ENCODE data around the gene PRKAG1. TPM values are rescaled to one million over a fixed set of nuclear protein-coding genes. Genes with fewer than 3 reads are reported as not detected.

The PRKAG1 gene
- total RNA-seq, 1 experiment from 2014 or later: 41.6 TPM

DNA sequence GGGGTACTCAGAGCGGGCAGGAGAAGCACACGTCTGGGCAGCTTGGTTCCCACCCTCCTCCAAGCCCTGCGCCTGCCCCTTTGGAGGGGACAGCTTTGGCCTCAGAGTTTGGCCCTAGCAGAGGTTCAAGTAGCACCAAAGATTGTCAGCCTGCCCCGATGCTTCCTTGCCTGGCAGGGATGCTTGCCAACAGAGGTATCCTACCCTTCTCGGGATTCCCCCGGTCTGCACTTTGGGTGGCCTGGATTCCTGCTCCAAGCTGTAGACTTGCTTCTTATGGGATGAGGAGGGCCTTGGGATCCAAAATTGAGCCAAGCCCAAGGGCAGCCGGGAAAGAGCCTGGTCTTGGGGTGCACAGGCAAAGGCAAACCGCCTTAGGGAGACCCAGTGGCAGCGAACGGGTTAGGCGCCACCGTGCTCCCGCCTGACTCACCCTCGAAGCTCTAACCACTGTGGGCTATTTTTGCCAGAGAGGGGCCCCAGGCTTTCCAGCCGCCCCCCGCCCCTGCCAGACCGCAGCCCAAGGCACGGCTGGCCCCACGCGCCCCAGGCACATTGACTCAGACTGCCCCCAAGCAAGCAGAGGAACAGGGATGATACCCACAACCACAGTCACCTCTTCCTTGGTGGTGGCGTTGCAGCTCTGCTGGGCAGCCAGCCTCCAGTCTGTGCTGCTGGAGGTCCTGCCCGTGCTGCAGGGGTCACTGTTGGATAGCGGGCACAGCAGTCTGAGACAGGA lies 46.2 kb downstream of the PRKAG1 start (continued):
- no peak for TF ChIP-seq ZNF138 (CRISPR knock-in tag; conservative IDR thresholded peaks at IDR 0.05)
- TF ChIP-seq, protein P1, sequence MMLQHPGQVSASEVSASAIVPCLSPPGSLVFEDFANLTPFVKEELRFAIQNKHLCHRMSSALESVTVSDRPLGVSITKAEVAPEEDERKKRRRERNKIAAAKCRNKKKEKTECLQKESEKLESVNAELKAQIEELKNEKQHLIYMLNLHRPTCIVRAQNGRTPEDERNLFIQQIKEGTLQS (CRISPR knock-in tag; conservative IDR thresholded peaks at IDR 0.05): no peak
- no peak for TF ChIP-seq HMGA2 (CRISPR knock-in tag; IDR thresholded peaks at IDR 0.05)
- TF ChIP-seq OVOL2 (CRISPR knock-in tag; IDR thresholded peaks at IDR 0.05; ENCODE audit: borderline replicate concordance): no peak
- no peak for TF ChIP-seq FOXJ3 (CRISPR knock-in tag; IDR thresholded peaks at IDR 0.05; ENCODE audit: borderline replicate concordance)

DNA sequence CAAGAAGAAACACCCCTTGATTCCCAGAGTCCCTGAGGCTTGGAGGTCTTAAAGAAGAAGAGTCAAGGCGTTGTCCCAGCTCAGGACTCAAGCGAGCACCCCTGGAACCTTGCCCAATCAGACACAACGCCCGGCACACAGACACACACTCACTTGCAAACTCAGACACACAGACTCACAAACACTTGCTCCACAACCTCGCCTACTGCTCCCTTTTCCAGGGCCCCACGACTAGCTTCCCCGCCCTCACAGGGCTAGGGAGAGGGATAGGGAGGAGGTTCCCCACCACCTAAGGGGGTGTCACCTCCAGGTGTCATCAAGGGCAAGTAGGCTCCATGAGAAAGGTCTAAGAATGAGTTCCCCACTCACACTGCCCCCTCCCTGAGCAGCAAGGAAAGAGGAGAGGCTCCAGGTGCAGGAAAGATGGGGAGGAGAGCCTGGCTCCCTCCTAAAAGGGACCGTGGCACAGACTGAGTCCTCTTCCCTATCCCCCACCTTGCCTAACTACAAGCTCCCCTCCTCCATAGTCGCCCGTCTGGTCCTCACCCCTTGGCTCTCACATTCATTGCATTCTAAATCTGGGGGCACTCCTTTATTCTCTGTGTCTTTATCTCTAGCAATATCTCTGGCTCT lies 47.8 kb downstream of the PRKAG1 start:
- Mint-ChIP-seq H3K27me3 (ENCODE audit: low read depth) (peaks cover 97% of the 10 kb centered on the region), H3K4me3 (peak overlapping the region; percentile 86), H3K9me3 (no peaks in the 10 kb centered on the region), H3K4me1 (peaks cover 47% of the 10 kb centered on the region), H3K36me3 (no peaks in the 10 kb centered on the region), H3K27ac (no peak overlapping the region)
- POLR2A ChIA-PET: interaction anchor here (0.5 to 1.6 kb wide), 2 partner anchors 14 to 105 kb away, joined by 3 to 4 read pairs; partner anchors contain the start of genes ARF3 and RND1
- TF ChIP-seq NR1H2 (CRISPR knock-in tag; IDR thresholded peaks at IDR 0.05) (no peak), OVOL2 (CRISPR knock-in tag; IDR thresholded peaks at IDR 0.05; ENCODE audit: borderline replicate concordance) (no peak), ZBTB21 (CRISPR knock-in tag; IDR thresholded peaks at IDR 0.05; ENCODE audit: borderline replicate concordance) (no peak), ZNF416 (CRISPR knock-in tag; IDR thresholded peaks at IDR 0.05) (no peak)
- DNase-seq (ENCODE audit: low spot score) (no peak), ATAC-seq (0 out of 2 replicates have a peak, but pooled peaks have one; percentile 3)
- CTCF ChIA-PET: interaction anchor here (0.6 to 11.0 kb wide), 14 partner anchors 11 to 377 kb away, joined by 3 to 164 read pairs (median 8); partner anchors contain the start of genes ARF3, DDN, FKBP11 and PRKAG1

DNA sequence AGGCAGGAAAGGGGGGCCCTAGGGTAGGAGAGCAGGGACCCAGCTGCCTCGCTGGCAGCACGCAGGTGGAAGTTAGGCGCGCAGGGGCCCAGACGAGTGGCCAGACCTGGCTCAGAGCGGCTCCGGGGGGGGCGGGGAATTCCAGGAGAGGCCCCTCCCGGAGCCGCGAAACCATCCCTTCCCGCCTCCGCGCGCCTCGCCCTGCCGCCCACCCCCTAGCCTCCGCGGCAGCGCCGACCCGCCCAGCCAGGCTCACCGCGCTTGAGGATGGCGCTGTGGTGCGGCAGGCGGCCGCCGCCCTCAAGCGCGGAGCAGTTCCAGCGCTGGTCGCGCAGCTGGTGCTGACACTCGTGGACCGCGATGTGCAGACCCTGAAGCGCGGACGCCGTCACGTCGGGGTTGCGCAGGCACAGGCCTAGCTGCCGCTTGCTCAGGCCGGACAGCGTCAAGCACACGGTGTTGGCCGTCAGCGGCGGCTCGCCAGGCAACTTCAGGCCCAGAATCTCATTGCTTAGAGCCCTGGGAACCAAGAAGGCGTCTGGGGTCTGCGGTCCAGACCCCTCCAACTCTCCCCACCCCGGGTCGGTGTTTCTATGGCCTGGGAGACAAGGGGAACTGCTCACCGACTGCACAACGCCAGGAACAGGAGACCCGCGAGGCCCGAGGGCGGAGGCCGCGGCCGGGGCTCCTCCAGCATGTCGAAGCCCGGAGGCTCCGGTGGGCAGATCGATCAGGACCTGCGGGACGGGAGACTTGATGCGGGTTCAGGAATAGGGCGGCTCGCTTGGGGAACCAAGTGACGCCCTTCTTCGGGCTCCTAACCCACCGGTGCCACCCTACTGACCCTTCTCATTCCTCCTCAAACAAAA lies 48.5 kb downstream of the PRKAG1 start:
- Mint-ChIP-seq H3K4me1 (peaks cover 54% of the 10 kb centered on the region), H3K9me3 (no peaks in the 10 kb centered on the region), H3K36me3 (no peaks in the 10 kb centered on the region), H3K27ac (no peak overlapping the region), H3K4me3 (peak overlapping the region; percentile 86), H3K27me3 (ENCODE audit: low read depth) (peaks cover 89% of the 10 kb centered on the region)
- ATAC-seq: peak; percentile 3; the same call in 1 of the 2 replicates
- ChIA-PET CTCF (interaction anchor here (0.7 to 11.0 kb wide), 12 partner anchors 11 to 151 kb away, joined by 3 to 164 read pairs (median 13); partner anchors contain the start of genes ARF3, DDN and WNT1), POLR2A (interaction anchor here (0.5 to 1.6 kb wide), 2 partner anchors 13 to 104 kb away, joined by 3 to 4 read pairs; partner anchors contain the start of genes ARF3 and RND1)
- peak; percentile 48 for DNase-seq (ENCODE audit: low spot score)
- TF ChIP-seq ZBTB21 (CRISPR knock-in tag; IDR thresholded peaks at IDR 0.05; ENCODE audit: borderline replicate concordance) (0 out of 2 replicates have a peak, but pooled peaks have one; percentile 17), TEAD4 (CRISPR knock-in tag; IDR thresholded peaks at IDR 0.05) (no peak), SMAD3 (CRISPR knock-in tag; IDR thresholded peaks at IDR 0.05; ENCODE audit: borderline replicate concordance) (no peak), NR3C1 (CRISPR knock-in tag; conservative IDR thresholded peaks at IDR 0.05; ENCODE audit: low read depth) (no peak), RELA (CRISPR knock-in tag; IDR thresholded peaks at IDR 0.05; ENCODE audit: borderline replicate concordance) (no peak; the same call in 1 of the 2 replicates), ZNF317 (CRISPR knock-in tag; IDR thresholded peaks at IDR 0.05; ENCODE audit: borderline replicate concordance, low read depth) (no peak), FOXP1 (CRISPR knock-in tag; IDR thresholded peaks at IDR 0.05; ENCODE audit: borderline replicate concordance) (peak; percentile 65; the same call in 1 of the 2 replicates), TP53 (CRISPR knock-in tag; IDR thresholded peaks at IDR 0.05) (peak; percentile 80)
- TF ChIP-seq, protein P2, sequence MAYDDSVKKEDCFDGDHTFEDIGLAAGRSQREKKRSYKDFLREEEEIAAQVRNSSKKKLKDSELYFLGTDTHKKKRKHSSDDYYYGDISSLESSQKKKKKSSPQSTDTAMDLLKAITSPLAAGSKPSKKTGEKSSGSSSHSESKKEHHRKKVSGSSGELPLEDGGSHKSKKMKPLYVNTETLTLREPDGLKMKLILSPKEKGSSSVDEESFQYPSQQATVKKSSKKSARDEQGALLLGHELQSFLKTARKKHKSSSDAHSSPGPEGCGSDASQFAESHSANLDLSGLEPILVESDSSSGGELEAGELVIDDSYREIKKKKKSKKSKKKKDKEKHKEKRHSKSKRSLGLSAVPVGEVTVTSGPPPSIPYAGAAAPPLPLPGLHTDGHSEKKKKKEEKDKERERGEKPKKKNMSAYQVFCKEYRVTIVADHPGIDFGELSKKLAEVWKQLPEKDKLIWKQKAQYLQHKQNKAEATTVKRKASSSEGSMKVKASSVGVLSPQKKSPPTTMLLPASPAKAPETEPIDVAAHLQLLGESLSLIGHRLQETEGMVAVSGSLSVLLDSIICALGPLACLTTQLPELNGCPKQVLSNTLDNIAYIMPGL (CRISPR knock-in tag; IDR thresholded peaks at IDR 0.05): 0 out of 2 replicates have a peak, but pooled peaks have one; percentile 21
- TF ChIP-seq, protein P3, sequence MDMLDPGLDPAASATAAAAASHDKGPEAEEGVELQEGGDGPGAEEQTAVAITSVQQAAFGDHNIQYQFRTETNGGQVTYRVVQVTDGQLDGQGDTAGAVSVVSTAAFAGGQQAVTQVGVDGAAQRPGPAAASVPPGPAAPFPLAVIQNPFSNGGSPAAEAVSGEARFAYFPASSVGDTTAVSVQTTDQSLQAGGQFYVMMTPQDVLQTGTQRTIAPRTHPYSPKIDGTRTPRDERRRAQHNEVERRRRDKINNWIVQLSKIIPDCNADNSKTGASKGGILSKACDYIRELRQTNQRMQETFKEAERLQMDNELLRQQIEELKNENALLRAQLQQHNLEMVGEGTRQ (CRISPR knock-in tag; IDR thresholded peaks at IDR 0.05): 0 out of 2 replicates have a peak, but pooled peaks have one; percentile 8
- TF ChIP-seq, protein P4, sequence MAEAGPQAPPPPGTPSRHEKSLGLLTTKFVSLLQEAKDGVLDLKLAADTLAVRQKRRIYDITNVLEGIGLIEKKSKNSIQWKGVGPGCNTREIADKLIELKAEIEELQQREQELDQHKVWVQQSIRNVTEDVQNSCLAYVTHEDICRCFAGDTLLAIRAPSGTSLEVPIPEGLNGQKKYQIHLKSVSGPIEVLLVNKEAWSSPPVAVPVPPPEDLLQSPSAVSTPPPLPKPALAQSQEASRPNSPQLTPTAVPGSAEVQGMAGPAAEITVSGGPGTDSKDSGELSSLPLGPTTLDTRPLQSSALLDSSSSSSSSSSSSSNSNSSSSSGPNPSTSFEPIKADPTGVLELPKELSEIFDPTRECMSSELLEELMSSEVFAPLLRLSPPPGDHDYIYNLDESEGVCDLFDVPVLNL (CRISPR knock-in tag; IDR thresholded peaks at IDR 0.05; ENCODE audit: borderline replicate concordance, low read depth): no peak
- TF ChIP-seq, protein P5, sequence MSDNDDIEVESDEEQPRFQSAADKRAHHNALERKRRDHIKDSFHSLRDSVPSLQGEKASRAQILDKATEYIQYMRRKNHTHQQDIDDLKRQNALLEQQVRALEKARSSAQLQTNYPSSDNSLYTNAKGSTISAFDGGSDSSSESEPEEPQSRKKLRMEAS (CRISPR knock-in tag; IDR thresholded peaks at IDR 0.05): peak; percentile 73
- TF ChIP-seq, protein P6, sequence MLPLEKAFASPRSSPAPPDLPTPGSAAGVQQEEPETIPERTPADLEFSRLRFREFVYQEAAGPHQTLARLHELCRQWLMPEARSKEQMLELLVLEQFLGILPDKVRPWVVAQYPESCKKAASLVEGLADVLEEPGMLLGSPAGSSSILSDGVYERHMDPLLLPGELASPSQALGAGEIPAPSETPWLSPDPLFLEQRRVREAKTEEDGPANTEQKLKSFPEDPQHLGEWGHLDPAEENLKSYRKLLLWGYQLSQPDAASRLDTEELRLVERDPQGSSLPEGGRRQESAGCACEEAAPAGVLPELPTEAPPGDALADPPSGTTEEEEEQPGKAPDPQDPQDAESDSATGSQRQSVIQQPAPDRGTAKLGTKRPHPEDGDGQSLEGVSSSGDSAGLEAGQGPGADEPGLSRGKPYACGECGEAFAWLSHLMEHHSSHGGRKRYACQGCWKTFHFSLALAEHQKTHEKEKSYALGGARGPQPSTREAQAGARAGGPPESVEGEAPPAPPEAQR (CRISPR knock-in tag; IDR thresholded peaks at IDR 0.05): no peak
- TF ChIP-seq, protein P7, sequence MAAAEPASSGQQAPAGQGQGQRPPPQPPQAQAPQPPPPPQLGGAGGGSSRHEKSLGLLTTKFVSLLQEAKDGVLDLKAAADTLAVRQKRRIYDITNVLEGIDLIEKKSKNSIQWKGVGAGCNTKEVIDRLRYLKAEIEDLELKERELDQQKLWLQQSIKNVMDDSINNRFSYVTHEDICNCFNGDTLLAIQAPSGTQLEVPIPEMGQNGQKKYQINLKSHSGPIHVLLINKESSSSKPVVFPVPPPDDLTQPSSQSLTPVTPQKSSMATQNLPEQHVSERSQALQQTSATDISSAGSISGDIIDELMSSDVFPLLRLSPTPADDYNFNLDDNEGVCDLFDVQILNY (CRISPR knock-in tag; IDR thresholded peaks at IDR 0.05): 0 out of 2 replicates have a peak, but pooled peaks have one; percentile 28
